ENCODE measurements around the gene CDK18. TPM values are rescaled to one million over a fixed set of nuclear protein-coding genes. Genes with fewer than 3 reads are reported as not detected.

The CDK18 gene
- total and polyA plus RNA-seq, 8 donors = 3.7 to 174 (median 41.3) TPM

DNA sequence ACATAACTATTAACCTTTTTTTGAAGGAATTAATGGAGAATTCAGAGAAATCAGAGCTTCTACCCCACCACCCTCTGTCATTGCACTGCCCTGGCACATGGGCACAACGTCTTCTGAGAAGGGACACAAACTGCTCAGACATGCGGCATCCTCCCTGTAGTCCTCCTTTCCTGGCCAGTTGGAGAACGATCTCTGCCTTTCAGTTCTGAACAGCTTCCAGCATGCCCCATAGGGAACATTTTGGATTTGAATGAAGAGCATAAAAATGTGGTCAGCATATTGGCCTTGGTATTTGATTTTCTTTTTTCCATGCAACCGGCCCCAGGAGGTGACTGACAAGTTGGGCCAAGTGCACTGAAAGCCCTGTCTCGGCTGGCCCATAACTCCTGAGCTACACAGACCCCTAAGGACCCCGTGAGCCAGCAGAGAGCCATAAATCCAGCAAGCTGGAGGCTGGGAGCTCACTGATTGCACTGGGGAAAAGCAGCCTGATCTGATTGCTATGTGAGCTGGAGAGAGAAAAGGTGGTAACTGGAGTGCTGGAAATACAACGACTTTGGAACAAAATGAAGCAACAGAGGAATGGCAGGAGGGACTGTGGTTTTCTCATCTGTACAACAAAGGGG, 37.8 kb upstream of the CDK18 start:
- Histone ChIP-seq H3K36me3 (no peaks in the 10 kb centered on the region), H3K4me3 (no peak overlapping the region), H3K27ac (no peak overlapping the region), H3K9me3 (no peaks in the 10 kb centered on the region), H3K4me1 (no peaks in the 10 kb centered on the region), H3K27me3 (peaks cover 0 to 46% (median 0%) of the 10 kb centered on the region in 3 donors)
- no peak for DNase-seq
- intact Hi-C loops (cut with DNase I; ENCODE audit: low total_unique reads) = no loop called here
- WGBS, 5 donors = 45 to 60% (median 56%) methylated on average over 7 of the region's 7 CpGs
- TF ChIP-seq POLR2AphosphoS5 (IDR thresholded peaks at IDR 0.05) (no peak), POLR2A (IDR thresholded peaks at IDR 0.05) (no peak), EP300 (IDR thresholded peaks at IDR 0.05) (no peak)
- TF ChIP-seq, protein P1, sequence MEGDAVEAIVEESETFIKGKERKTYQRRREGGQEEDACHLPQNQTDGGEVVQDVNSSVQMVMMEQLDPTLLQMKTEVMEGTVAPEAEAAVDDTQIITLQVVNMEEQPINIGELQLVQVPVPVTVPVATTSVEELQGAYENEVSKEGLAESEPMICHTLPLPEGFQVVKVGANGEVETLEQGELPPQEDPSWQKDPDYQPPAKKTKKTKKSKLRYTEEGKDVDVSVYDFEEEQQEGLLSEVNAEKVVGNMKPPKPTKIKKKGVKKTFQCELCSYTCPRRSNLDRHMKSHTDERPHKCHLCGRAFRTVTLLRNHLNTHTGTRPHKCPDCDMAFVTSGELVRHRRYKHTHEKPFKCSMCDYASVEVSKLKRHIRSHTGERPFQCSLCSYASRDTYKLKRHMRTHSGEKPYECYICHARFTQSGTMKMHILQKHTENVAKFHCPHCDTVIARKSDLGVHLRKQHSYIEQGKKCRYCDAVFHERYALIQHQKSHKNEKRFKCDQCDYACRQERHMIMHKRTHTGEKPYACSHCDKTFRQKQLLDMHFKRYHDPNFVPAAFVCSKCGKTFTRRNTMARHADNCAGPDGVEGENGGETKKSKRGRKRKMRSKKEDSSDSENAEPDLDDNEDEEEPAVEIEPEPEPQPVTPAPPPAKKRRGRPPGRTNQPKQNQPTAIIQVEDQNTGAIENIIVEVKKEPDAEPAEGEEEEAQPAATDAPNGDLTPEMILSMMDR (IDR thresholded peaks at IDR 0.05) = no peak

DNA sequence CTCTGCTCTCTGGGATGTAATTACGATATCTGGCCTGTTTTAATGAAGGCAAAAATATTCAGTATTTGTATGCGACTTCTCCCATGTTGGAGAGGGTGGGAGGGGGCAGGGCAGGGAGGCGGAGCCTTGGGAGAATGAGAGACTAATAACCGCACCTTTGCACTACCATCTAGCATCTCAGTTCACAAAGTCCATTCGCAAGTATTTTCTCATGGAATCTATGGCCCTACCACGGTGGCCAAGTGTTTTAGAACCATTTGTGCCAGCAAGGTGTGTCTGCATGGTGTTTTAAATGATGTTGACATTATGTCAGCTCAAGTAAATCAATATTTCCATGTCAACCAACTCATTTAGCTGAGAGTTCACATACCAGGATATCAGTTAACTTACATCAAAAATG, 34.3 kb upstream of the CDK18 start:
- intact Hi-C loops (cut with DNase I; ENCODE audit: low total_unique reads) = no loop called here

DNA sequence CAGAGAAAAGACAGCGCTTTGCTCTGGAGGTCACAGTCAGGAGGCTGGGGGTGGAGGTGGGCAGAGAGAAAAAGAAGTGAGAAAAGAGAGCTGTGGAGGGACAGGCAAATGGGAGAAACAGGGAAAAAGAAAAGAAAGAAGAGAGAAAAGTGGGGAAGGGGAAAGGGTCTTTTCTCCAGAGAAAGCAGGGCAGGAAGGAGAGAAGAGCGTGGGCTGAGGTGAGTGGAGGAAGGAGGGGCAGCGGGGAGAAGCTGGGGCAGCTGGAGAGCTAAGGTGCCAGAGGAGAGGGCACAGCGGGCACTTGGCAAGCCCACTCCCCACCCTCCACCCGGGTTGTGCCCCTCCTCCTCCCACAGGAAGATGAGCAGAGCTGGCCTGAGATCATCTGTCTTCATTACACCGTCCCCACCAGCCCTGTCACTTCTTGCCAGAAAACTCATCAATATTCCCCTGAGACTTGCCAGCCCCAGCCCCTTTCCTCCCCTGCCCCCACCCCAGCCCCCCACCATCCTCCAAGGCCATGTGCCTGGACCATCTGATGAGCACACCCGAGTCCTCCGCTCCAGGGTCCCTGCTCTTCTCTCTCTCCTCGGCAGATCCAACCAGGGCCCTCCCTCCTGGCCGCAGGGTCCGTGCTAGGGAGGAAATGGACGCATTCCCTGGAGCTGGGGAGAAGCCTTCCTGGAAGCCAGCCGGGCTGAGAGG, 31.6 kb upstream of the CDK18 start:
- H3K4me1 ChIP-seq = peaks cover 0 to 5% (median 4%) of the 10 kb centered on the region in 4 donors
- peaks cover 0 to 51% (median 10%) of the 10 kb centered on the region in 3 donors for H3K27me3 ChIP-seq
- no peaks in the 10 kb centered on the region for H3K36me3 ChIP-seq
- peak in 1 of 2 donors; percentile 52 for DNase-seq
- WGBS, 5 donors = 16 to 28% (median 22%) methylated on average over 13 of the region's 13 CpGs
- H3K4me3 ChIP-seq = no peak overlapping the region
- peaks cover 0 to 16% (median 12%) of the 10 kb centered on the region in 4 donors for H3K9me3 ChIP-seq
- TF ChIP-seq POLR2A (IDR thresholded peaks at IDR 0.05) (no peak), EP300 (IDR thresholded peaks at IDR 0.05) (no peak), POLR2AphosphoS5 (IDR thresholded peaks at IDR 0.05) (no peak)
- TF ChIP-seq, protein P1 (IDR thresholded peaks at IDR 0.05) = no peak
- H3K27ac ChIP-seq = no peak overlapping the region
- intact Hi-C loops (cut with DNase I; ENCODE audit: low total_unique reads) = no loop called here

More for the DNA sequence above, 34.3 kb upstream of the CDK18 start:
- WGBS, 5 donors = 54 to 75% (median 66%) methylated on average over 6 of the region's 6 CpGs
- Histone ChIP-seq H3K36me3 (no peaks in the 10 kb centered on the region), H3K4me1 (no peaks in the 10 kb centered on the region), H3K27ac (no peak overlapping the region), H3K9me3 (peaks cover 0 to 7% (median 4%) of the 10 kb centered on the region in 4 donors), H3K4me3 (no peak overlapping the region), H3K27me3 (peaks cover 0 to 54% (median 10%) of the 10 kb centered on the region in 3 donors)
- TF ChIP-seq POLR2A (IDR thresholded peaks at IDR 0.05) (no peak), EP300 (IDR thresholded peaks at IDR 0.05) (no peak), POLR2AphosphoS5 (IDR thresholded peaks at IDR 0.05) (no peak)
- TF ChIP-seq, protein P1 (IDR thresholded peaks at IDR 0.05) = no peak
- DNase-seq = peak in 1 of 2 donors; percentile 46

DNA sequence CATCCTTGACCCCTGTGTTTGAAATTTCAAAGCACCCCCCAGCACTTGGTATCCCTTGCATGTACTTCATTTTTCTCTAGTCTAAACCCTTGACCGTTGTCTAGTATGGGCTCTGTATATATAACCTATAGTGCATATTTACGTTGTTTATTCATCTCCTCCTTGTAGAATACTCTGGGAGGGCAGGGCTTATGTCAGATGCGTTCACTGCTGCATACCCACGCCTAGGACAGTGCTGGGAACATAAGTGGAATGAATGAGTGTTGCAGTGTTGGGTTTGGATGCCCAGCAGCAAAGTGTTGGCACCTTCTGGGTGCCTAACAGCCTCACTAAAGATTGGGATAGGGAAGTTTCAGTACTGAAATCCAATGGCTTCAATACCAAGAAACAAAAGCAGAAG, 31.0 kb upstream of the CDK18 start:
- H3K9me3 ChIP-seq = peaks cover 0 to 16% (median 12%) of the 10 kb centered on the region in 4 donors
- H3K27ac ChIP-seq = no peak overlapping the region
- H3K4me1 ChIP-seq = peaks cover 0 to 10% (median 7%) of the 10 kb centered on the region in 4 donors
- H3K27me3 ChIP-seq = peaks cover 0 to 56% (median 10%) of the 10 kb centered on the region in 3 donors
- intact Hi-C loops (cut with DNase I; ENCODE audit: low total_unique reads) = no loop called here
- TF ChIP-seq POLR2AphosphoS5 (IDR thresholded peaks at IDR 0.05) = no peak
- TF ChIP-seq POLR2A (IDR thresholded peaks at IDR 0.05) = no peak
- TF ChIP-seq EP300 (IDR thresholded peaks at IDR 0.05) = no peak
- TF ChIP-seq, protein P1 (IDR thresholded peaks at IDR 0.05) = no peak
- DNase-seq = no peak
- no peaks in the 10 kb centered on the region for H3K36me3 ChIP-seq
- WGBS, 5 donors = 26 to 44% (median 31%) methylated on average over 4 of the region's 4 CpGs
- no peak overlapping the region for H3K4me3 ChIP-seq

Data from stomach (tissue), 9 donors.